HuH-7.5 (cell line): ENCODE results near the gene SLMAP.
"Not testable (repeated sequence)": the region's sequence is repeated elsewhere in the genome, so short reads cannot be mapped to it uniquely, and the experiment has no call there.

Source experiments
- DNase-seq: peaks from one replicate; pipeline ENCODE4 v3.0.0; 2011; ENCODE audit warnings: low spot score

SLMAP gene

GRCh38 chr3:57794501-57794900 is 38.4 kb downstream of the SLMAP start:
- no peak for DNase-seq

- DNase-seq, result no peak
These were observed 38.8 kb downstream of the SLMAP start for GRCh38 chr3:57794951-57795350.

- no peak for DNase-seq
These were observed 40.2 kb downstream of the SLMAP start for GRCh38 chr3:57796261-57796660.

GRCh38 chr3:57797701-57798487 is 41.8 kb downstream of the SLMAP start:
- DNase-seq, result no peak

GRCh38 chr3:57803647-57804081 is 47.6 kb downstream of the SLMAP start:
- peak; percentile 6 for DNase-seq

- DNase-seq, result no peak
These were observed 49.2 kb downstream of the SLMAP start for GRCh38 chr3:57805266-57805665.

GRCh38 chr3:57805674-57806073 is 49.6 kb downstream of the SLMAP start:
- no peak for DNase-seq

GRCh38 chr3:57806195-57806594 is 50.1 kb downstream of the SLMAP start:
- not testable (repeated sequence) for DNase-seq

GRCh38 chr3:57808961-57809608 is 53.0 kb downstream of the SLMAP start:
- DNase-seq, result no peak

GRCh38 chr3:57809609-57809968 is 53.5 kb downstream of the SLMAP start:
- no peak for DNase-seq

- DNase-seq, result no peak
These were observed 53.9 kb downstream of the SLMAP start for GRCh38 chr3:57810048-57810447.

GRCh38 chr3:57810471-57811137 is 54.5 kb downstream of the SLMAP start:
- no peak for DNase-seq

GRCh38 chr3:57815036-57815435 is 58.9 kb downstream of the SLMAP start:
- DNase-seq, result no peak

- DNase-seq, result no peak
These were observed 60.5 kb downstream of the SLMAP start for GRCh38 chr3:57816471-57817095.

GRCh38 chr3:57818772-57819171 is 62.7 kb downstream of the SLMAP start:
- DNase-seq, result no peak

GRCh38 chr3:57820479-57820878 is 64.4 kb downstream of the SLMAP start:
- DNase-seq, result no peak

GRCh38 chr3:57821765-57822164 is 65.7 kb downstream of the SLMAP start:
- no peak for DNase-seq

GRCh38 chr3:57822686-57823085 is 66.6 kb downstream of the SLMAP start:
- no peak for DNase-seq

- DNase-seq, result no peak
These were observed 69.0 kb downstream of the SLMAP start for GRCh38 chr3:57825116-57825515.

GRCh38 chr3:57826245-57826951 is 70.3 kb downstream of the SLMAP start:
- no peak for DNase-seq

- DNase-seq, result no peak
These were observed 71.0 kb downstream of the SLMAP start for GRCh38 chr3:57826952-57827723.
